Measurements from ENCODE around the gene TBC1D22A.
"Not testable (repeated sequence)": the region's sequence is repeated elsewhere in the genome, so short reads cannot be mapped to it uniquely, and the experiment has no call there.

Gene TBC1D22A

DNA sequence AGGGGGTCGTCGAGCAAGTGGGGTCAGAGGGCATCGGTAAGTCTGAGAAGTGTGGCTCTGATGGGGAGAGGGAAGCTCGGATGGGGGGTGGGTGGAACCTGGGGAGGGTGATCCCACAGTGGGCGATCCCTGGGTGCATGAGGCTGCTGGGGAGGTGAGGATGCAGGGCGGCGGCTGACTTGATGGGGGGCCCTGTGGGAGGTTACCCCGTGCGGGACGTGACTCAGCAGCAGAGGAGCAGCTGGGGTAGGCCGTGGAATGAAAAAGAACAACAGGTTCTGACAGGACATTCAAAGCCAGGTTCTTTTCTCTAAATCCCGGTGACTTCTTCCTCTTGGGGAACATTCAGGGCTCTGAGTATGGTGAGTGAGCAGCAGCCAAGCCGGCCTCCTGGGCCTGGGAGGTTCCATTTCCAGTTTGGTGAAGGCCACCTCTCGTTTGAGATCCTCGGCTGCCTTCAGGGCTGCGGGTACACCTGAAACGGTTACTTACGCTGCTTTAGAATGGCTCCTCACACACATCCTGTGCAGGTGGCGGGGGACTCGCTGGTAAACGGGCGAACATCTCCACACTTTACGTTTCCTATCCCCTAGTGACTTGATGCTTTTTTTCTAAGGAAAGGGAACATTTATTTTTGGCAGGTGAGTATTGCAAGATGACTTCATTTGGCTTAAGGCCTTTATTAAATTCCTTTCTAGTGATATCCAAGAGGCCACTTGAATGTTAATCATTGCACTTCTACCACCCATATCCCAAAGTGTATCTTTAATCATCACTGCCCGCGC, 278.2 kb downstream of the TBC1D22A start:
- no peak for DNase-seq

DNA sequence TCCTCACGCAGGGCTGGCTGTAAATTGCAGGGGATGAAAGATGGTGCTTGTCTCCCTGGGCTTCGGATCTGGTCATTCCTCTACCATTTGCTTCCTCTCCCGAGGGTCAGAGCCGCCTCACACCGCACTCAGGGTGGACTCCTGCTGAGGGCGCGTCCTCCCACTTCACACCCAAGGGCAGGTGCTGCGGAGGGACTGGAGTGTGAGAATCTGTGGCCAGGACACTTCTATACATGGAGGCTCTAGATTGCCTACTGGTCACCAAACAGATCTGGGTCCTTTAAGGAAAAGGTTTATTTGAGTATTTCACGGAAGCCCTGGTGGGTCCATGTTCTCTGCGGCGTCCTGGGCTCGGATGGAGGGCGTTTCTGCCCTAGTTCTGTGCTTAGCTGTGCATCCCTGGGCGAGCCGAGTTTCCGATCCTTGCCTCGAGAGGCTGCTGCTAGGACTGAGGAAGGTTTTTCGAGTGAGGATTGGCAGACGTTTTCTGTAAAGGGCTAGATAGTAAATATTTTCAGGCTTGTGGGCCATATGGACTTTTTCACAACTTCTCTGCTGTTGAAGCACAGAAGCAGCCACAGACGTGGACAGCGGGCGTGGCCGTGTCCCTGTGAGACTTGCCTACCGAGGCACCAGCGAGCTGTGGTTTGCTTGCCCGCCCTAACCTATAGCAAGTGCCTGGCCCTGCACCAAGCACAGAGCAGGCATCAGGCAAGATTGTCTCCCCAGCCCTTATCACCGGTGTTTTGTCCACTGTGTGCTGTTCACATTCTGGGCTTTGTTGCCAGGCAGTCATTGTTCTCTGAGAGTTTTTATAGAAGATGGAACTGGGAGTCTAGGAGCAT, 279.0 kb downstream of the TBC1D22A start:
- no peak for DNase-seq

DNA sequence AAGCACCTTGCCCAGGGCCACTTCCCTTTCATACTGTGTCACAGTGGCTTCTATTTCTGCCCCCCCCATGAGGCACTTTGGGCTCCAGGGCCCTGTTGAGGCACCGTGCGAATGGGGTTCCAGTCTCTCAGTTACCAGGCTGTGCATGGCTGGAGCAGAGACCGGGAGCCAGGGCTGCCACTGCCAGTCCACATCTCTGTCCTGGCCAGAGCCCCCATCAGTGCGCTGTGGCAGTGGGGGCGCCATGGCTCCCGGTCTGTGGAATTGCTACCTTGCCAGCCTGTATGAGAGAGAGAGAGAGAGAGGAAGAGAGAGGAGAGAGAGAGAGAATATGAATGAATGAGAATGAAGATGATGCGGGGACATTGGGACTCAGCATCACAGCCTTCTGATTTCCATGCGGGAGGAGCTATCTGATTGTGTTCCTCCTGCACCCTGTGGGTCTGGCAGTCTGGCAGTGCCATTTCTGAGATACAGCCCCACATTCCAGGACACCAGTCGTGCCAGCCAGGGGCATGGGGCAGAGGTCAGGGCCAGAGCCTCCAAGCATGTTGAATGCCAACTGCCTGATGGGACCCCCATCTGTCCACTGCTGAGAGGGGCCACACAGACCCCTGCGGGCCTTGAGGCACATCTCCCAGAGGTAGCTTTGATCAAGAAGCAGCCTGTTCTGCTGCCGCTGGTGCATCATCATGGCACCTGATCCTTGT, 279.8 kb downstream of the TBC1D22A start:
- DNase-seq = no peak

DNA sequence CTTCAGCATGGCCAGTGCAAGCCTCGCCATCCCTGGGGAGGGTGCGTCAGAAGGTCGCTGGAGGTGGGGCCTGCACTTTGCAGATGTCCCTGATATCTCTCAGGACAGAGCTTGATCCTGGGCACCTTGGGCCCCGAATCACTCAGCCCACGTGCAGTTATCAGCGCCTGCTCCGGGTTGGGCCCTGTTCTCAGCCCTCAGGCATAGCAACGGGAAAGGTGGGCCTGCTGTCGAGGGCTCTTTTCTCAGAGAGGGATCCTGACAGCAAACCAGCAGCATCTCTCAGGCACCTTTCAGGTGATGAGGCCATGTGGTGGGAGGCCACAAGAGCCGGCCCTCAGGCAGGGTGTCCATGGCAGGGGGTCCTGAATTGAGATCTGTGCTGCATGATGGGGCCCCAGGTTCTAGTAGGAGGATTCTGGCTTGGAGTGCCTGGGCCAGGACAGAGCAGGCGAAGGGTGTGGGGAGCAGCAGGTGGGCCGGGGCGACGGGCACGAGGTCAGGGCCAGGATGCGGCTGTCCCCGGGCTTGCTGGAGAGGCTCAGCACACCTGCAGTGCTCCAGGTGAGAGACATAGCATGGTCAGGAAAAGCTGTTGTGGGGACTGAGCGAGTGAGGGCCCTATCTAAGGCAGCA, 280.5 kb downstream of the TBC1D22A start:
- DNase-seq = no peak

DNA sequence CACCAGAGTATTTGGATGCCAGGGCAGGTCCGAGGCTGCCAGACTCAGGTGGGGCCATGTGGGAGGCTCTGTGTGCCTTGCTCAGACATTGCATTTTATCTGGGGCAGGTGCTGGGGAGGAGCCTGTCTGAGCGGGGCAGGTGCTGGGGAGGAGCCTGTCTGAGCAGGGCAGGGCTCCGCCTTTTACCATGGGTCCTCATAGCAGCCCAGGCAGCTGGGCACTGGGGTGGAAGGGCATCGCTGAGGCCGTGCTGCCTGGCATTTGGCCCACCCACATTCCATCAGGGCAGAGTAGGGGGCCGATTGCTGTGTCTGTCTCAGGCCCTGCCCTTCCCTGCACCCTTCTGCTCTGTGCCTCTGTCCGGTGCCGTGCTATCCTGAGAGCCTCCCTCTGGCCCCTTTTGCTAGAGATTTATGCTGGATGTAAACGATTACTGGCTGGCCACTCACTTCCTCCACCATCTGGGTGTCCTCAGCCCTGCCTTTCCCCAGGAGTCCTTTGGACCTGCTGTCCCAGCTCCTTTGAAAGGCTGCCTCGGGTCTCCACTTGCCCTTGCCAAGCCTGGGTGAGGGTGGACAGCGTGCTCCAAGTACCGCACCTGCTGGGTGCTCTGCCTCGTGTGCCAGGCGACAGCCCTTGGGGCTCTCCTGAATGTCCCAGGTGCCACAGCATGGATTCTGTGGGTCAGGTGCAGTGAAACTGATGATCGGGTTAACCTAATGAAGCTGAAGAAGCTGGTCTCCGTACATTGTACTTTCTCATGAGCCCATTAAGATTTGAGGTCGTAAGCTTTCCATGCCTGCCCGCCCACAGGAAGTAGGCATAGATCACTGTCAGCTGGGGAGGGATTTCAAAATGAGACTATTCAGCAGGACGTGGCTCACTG, 281.6 kb downstream of the TBC1D22A start:
- DNase-seq = no peak

DNA sequence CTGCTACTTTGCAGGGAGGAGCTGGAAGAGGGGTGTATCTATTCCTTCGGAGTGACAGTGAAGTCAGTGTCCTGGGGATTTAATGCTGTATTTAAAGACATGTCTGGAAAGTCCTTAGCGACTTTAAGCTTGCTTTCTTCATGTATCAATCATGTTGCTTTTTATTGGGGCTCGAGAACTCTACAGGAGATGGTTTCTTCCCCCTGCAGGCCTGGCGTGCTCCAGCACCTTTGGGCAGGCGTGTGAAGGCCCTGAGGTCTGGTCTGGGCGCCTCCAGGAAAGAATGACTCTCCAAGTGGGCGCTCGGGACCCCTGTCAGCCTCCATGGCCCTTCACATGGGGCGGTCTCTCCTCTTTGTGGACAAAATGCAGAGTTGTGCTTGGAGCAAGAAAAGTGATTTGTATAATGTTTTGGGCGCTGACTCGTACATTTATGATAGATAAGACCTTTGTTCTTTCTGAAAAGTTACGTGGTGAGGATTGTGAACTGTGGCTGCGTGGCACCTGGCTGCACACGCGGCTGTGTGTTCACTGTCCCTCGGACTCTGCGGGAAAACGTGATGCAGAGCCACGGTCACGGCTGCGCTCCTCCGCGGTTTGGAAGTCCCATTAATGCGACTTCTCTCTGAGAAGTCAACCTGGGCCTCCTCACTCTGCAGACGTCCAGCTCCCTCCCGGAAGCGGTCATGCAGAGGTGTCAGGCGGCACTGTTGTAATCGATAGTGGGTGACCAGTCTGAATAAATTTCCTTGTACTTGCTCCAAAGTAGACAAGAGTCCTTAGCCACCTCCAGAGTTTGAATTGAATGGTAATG, 282.5 kb downstream of the TBC1D22A start:
- no peak for DNase-seq

DNA sequence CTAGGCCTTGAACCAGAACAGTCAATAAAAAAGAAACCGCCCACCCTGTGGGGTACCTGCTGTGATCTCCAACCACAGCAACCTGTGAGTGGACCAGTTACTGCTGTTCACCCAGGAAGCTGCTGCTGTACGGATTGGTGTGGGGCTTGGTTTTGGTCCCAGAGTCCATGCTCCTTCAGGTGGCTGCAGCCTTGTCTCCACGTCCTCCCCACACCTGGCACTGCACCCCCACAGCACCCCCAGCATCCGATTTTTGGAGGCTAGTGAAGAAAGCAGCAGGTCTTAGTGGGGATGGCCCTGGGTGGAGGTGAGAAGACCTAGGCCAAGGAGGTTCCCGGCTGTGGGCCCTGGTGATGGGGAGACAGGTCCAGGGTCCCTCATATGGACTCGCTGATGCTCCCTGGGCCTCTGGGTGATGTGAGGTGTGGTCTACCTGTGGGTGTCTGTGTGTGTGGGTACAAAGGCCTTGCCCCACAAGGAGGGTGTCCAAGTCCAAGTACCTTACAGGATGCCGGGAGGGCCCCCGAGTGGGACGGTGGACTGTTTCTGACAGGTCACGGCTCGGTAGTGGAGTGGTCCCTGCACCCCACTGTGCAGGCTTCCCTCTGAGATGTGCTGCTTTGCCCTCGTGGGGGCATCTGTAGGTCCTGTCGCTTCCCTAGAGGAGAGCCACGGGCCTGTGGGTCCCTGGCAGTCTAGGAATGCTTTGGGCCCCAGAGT, 283.4 kb downstream of the TBC1D22A start:
- DNase-seq = no peak

DNA sequence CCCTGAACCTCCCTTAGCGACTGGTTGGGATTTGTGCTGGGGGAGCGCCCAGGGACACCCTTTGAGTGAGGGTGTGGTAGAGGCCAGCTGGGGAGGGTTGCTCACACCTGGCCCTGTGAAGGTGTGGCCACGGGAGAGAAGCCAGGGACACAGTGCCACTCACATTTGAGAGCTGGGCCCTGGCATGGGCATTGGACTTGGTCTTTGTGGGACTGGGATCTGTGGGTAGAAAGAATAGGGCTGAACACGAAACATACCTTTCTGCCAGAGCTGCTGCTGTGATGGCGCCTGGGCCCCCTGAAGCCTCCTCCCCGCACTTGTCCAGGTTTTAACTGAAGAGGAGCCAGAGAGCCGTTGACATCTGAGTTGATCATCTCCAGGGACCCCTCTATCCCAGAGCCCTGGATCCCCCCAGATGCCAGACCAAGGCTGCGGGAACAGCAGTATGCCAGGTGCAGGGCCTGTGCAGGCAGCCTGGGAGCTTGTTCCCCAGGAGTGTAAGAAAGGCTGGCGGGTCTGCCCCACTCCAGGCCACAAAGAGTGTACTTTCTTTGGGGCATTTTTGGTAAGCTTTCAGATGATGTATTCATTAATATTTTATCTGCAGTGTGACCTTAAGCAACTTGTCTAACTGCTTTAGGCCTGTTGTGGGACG, 284.1 kb downstream of the TBC1D22A start:
- no peak for DNase-seq

DNA sequence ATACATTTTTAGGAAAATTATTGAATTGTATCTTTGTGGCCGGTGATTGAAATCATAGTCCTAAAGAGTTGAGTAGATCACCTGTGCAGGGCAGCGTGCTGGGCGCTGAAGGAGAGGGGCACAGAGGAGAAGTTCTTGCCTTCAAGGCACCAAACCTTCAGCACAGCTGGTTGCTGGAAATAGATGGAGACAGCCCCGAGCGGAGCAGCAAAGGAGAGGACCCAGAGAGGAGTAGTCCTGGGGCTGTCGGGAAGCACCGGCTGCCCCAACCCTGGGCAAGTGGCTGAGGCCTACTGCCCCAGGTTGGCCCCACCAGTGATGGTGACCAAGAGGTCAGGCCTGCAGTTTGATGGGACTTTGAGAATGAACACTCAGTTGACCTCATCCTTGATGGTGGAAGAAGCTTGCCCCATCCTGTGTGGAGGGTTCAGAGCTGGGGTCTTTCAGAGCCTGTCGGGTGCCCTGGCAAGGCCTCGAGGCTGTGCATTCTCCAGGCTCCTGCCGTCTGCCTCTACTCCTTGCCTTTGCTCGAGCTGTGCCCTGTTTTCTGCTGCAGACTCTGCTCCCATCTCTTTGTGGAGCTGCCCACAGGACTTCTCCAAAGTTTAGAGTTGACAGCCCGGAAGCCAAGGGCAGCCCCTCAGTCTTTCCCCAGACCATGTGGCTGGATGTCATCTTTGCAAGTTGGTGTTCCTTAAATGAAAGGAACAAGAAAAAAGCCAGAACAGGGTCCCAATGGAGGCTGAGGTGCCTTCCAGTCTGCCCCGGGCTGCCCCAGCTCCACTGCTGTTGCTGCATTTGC, 285.1 kb downstream of the TBC1D22A start:
- no peak for DNase-seq

DNA sequence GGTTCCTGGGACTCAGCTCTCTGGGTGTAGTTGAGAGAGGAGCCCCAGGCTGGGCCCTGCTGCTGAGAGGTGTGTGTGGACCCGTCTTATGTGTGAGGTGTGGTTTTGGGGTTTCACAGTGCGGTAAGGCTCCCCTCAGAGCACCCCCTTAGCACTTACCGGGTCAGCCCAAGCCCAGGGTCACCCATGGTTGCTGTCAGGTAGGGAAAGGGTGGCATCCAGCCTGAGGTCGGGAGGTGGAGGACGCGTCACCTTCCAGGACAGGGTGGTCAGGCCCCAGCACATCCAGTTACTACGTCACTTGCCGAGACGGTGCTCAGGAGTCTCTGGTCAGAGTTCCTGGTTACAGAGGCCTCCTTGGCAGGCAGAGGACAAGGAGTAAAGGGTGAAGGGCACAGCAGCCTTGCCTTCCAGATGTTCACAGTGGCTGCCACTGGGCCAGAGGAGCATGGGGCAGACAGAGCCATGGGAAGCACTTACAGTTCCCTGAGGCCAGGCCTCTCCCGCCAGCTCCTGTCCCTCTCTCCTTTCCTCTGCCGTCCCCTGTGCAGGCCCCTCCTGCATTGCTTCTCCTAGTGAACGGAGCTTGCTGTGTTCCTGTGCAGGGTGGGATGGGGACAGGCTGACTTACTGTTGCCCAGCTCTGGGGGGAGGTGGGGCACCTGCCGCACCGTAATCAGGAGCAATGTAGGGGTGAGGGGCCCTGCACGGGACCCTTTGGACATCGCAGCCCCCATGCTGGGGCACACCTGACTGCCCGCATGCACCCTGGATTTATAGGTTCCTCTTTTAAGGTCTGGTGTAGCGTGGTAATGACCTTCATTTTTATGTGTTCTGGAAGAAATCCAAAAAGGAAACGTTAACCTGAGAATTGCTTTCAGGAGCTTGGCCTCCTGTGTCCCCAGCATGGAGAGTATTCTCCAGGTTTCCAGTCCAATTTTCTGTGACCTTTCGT, 285.9 kb downstream of the TBC1D22A start:
- no peak for DNase-seq

DNA sequence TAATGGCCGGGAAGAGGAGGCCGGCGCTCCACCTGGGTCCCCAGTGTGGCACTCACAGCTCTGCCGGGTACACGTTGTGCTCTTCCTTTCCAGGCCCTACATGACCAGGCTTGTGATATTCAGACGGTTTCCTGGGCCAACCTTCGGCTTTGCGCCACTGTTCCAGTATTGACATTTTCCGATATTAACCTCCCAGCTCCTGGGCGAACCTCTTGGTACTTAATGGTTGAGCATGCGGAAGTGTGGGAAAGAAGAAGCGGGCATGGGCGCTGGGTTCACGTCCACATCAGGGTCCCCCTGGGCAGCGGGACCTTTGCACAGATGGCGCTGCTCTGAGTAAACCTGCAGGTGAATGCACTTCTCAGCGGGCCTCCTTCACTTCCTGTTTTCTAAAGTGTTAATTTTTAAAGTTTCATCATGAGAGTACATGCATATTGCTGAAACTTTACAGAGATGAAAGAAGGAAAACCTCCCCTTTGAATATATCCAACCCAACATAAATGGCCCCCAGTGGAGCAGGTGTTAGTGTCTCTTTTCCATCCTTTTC, 286.7 kb downstream of the TBC1D22A start:
- no peak for DNase-seq

DNA sequence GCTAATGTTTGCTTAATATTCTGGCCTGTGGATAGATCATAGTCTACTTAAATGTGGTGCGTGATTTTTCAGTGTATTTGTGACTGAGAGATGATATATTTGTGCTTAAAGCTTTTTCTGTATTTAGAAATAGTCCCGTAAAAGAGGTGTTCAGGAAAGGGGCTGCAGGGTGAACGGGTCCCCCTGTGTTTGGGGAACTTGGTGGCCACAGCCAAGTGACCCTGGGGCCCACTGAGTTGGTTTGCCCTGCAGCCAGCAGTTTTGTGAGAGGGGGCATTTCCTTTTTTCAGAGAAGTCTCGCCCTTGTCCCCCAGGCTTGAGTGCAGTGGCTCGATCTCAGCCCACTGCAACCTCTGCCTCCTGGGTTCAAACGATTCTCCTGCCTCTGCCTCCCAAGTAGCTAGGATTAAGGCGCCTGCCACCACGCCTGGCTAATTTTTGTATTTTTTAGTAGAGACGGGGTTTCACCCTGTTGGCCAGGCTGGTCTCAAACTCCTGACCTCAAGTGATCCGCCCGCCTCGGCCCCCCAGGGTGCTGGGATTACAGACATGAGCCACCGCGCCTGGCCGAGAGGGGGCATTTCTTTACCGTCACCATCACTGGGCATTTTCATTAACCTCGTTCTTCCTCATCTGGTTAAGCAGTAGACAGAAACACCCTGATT, 287.4 kb downstream of the TBC1D22A start:
- DNase-seq = not testable (repeated sequence)

DNA sequence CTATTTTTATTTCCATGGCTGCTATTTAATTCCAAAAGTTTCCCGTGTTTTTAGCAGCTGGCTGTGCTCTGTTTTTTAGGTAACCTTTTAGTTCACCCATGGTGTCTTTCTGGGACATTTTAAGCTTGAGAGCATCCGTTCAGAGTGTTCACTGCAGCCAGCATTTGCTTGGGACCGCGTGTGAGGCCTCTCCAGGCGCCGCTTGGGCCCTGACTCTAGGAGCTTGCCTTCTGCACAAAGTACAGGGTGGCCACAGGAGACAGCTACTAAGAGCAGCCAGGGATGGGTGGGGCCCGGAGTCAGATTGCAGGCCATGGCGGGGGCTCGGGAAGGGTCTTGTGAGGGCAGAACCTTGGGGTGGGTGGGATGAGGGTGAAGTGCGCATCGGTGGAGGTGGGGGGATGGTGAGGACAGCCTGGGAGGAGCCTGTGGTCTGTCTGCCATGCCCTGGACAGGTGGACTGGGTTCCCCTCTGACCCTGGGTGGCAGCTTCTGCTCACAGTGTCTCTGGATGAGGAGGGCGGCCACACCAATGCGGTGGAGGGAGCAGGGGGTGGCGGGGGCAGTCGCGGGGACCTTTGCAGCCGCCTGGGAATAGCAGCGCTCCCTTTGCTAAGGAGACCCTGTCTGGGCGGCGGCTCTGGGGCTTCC, 288.1 kb downstream of the TBC1D22A start:
- DNase-seq = no peak

DNA sequence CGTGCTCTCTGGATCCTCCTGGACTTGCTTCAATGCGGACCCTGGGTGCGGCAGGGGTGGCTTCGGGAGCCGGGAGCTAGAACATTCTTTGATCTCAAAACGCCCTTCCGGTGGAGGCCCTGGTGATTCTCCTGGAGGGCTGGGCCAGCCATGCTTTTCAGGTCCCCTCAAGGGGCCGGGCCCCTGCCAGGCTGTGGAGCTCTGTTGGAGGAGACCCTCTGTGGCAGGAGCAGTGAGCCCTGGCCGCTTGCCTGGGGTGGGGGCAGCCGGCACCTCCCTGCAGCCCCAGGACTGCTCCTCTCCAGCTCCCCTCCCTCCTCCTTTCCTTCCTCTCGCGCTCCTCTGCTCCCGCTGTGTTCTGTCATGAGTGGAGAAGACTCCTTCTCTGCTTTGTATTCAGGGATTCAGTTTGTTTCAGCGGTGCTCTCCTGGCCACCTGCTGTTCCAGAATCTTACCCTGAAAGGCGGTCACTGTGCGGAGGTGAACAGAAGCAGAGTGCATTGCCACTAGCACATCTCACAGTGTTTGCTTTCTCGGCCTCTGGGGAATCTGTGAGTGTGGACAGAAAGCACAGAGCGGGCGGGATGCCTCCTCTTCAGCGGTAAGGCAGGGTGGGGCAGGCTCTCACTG, 289.1 kb downstream of the TBC1D22A start:
- DNase-seq = no peak

DNA sequence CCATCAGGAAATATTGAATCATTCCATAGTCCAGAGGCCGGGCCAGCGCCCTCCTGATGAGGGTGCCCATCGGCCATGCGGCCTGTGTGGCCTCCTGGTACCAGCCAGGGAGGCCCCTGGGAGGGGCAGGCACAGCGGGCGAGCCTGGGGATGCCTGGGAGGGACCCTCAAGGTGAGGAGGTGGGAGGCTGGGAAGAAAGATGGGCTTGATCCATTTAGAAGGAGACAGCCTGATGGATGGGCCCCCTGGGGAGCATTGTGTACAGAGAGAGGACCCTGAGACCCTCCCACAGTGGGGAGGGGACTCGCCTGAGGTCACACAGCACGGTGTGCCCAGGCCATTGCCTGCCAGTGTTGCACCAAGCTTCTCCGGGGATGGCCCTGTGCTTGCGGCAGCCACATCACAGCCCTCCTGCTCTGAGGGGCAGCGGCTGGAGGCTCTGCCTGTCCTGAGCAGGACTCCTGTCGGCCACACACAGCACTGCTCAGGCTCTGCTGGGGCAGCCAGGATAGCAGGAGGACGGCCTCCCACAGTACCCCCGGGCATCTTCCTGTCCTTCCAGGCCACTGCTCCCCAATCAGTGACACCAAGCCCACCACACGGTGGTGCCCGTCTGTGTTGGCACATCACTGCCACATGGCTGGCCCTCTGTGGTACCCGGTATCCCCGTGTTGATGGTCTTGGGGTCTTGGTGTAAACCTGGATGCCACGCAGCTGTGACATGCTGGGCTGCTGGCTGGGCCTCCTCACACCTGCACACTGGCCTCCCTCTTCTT, 290.0 kb downstream of the TBC1D22A start:
- no peak for DNase-seq
